SK-N-SH (cell line): ENCODE measurements around the gene PSMD1. TPM values are rescaled to one million over a fixed set of nuclear protein-coding genes. Genes with fewer than 3 reads are reported as not detected.

Experiments used
- CTCF ChIA-PET: fragments of 300-600, 350-600 bp; formaldehyde crosslinking; extraction: SDS; loops from one replicate; lab custom pipeline; 2021; lab: Yijun Ruan, JAX
- POLR2A ChIA-PET: fragments of 350-600 bp; sonication (Branson Sonifier 250); formaldehyde crosslinking; extraction: SDS; loops from one replicate; lab custom pipeline; 2020; ENCODE audit warnings: antibody characterized with exemption, inconsistent platforms; lab: Yijun Ruan, JAX
- DNase-seq: peaks from one replicate; pipeline ENCODE4 v3.0.0; 2012
- H2AFZ ChIP-seq: fragments of 200-600 bp; sonication (generic); 2 replicates; pipeline ENCODE4 v1.8.1; 2016; ENCODE audit warnings: antibody characterized with exemption, mild to moderate bottlenecking, low read depth
- H3F3A ChIP-seq: fragments of 200-600 bp; sonication (generic); replicated peaks from 2 replicates; pipeline ENCODE3; 2016; ENCODE audit warnings: antibody characterized with exemption, mild to moderate bottlenecking; ENCODE audit not compliant: insufficient read depth
- H3K27ac ChIP-seq, 2 experiments: fragments of 200-500 bp in 1 of 2; fragments of 200-600 bp in 1 of 2; sonication (Bioruptor generic) in 1 of 2; sonication (generic), shearing (Covaris generic) in 1 of 2; 2 replicates each; pipeline versions ENCODE4 v1.5.1 to v1.6.1; 2014 to 2016; ENCODE audit warnings: low read depth in 2 of 2, inconsistent platforms in 1 of 2, low read length in 1 of 2, mild to moderate bottlenecking in 1 of 2, mixed read lengths in 1 of 2
- H3K27me3 ChIP-seq: fragments of 200-600 bp; sonication (generic), shearing (Covaris generic); 2 replicates; pipeline ENCODE4 v1.6.1; 2016; ENCODE audit warnings: mixed run types; ENCODE audit not compliant: insufficient read depth
- H3K36me3 ChIP-seq, 2 experiments: fragments of 200-500 bp in 1 of 2; fragments of 200-600 bp in 1 of 2; sonication (Bioruptor generic) in 1 of 2; sonication (generic) in 1 of 2; replicated peaks in 1 of 2; 2 replicates each; pipeline versions ENCODE3 to v1.5.1; 2014 to 2016; ENCODE audit warnings: low read length in 1 of 2, mild to moderate bottlenecking in 1 of 2; ENCODE audit not compliant: insufficient read depth in 2 of 2, control insufficient read depth in 1 of 2
- H3K4me1 ChIP-seq, 2 experiments: fragments of 200-500 bp in 1 of 2; fragments of 200-600 bp in 1 of 2; sonication (Bioruptor generic) in 1 of 2; sonication (generic), shearing (Covaris generic) in 1 of 2; 2 replicates each; pipeline versions ENCODE4 v1.5.1 to v1.6.1; 2014 to 2016; ENCODE audit warnings: low read depth in 1 of 2, low read length in 1 of 2, mixed run types in 1 of 2; ENCODE audit not compliant: insufficient read depth in 2 of 2, control insufficient read depth in 1 of 2
- H3K4me2 ChIP-seq: fragments of 200-600 bp; sonication (generic), shearing (Covaris generic); 2 replicates; pipeline ENCODE4 v1.6.1; 2017; ENCODE audit warnings: mixed run types
- H3K4me3 ChIP-seq, 2 experiments: fragments of 200-500 bp in 1 of 2; fragments of 200-600 bp in 1 of 2; sonication (Bioruptor generic) in 1 of 2; sonication (generic), shearing (Covaris generic) in 1 of 2; 2 replicates each; pipeline versions ENCODE4 v1.5.1 to v1.8.1; 2014 to 2016; ENCODE audit warnings: low read depth in 2 of 2, inconsistent platforms in 1 of 2, low read length in 1 of 2, mild to moderate bottlenecking in 1 of 2, mixed read lengths in 1 of 2, moderate library complexity in 1 of 2
- H3K79me2 ChIP-seq: fragments of 200-600 bp; sonication (generic); 2 replicates; pipeline ENCODE4 v1.8.1; 2017; ENCODE audit warnings: mild to moderate bottlenecking; ENCODE audit not compliant: insufficient read depth
- H3K9ac ChIP-seq: fragments of 200-600 bp; sonication (generic); 2 replicates; pipeline ENCODE4 v1.6.1; 2017; ENCODE audit warnings: mixed run types
- H3K9me2 ChIP-seq: fragments of 200-600 bp; sonication (generic); 2 replicates; pipeline ENCODE4 v1.6.1; 2017; ENCODE audit warnings: mixed run types
- H3K9me3 ChIP-seq: fragments of 200-600 bp; sonication (generic); 2 replicates; pipeline ENCODE4 v1.6.1; 2017; ENCODE audit warnings: mixed run types, mild to moderate bottlenecking, moderate library complexity
- H4K20me1 ChIP-seq: fragments of 200-600 bp; sonication (generic); 2 replicates; pipeline ENCODE4 v1.6.1; 2017; ENCODE audit warnings: mild to moderate bottlenecking, mixed run types; ENCODE audit not compliant: insufficient read depth
- CHD2 ChIP-seq: fragments of 150-350 bp; IDR thresholded peaks from 2 replicates; pipeline ENCODE4 v1.6.1; 2018; ENCODE audit warnings: low read length; ENCODE audit not compliant: partially characterized antibody
- CTCF ChIP-seq: fragments of 200-600 bp; sonication (generic); IDR thresholded peaks from 2 replicates; pipeline ENCODE4 v1.6.1; 2017; ENCODE audit warnings: antibody characterized with exemption, mild to moderate bottlenecking, moderate library complexity
- FOXM1 ChIP-seq: IDR thresholded peaks from 2 replicates; pipeline ENCODE4 v1.4.0; 2012; ENCODE audit warnings: low read depth, mild to moderate bottlenecking
- IRF3 ChIP-seq: fragments of 150-350 bp; IDR thresholded peaks from 2 replicates; pipeline ENCODE4 v1.6.1; 2016; ENCODE audit warnings: mild to moderate bottlenecking, low read depth, low read length
- JUND ChIP-seq: IDR thresholded peaks from 2 replicates; pipeline ENCODE4 v1.4.0; 2012
- MEF2A ChIP-seq: IDR thresholded peaks from 2 replicates; pipeline ENCODE4 v1.4.0; 2012; ENCODE audit warnings: low read depth, borderline replicate concordance
- NFIC ChIP-seq: IDR thresholded peaks from 2 replicates; pipeline ENCODE4 v1.4.0; 2012; ENCODE audit warnings: borderline replicate concordance
- NRF1 ChIP-seq: IDR thresholded peaks from 2 replicates; pipeline ENCODE4 v1.6.1; 2012; ENCODE audit warnings: low read depth, mild to moderate bottlenecking, low read length
- RCOR1 ChIP-seq: fragments of 150-350 bp; IDR thresholded peaks from 2 replicates; pipeline ENCODE4 v1.6.1; 2017; ENCODE audit warnings: antibody characterized with exemption, low read length
- RFX5 ChIP-seq: IDR thresholded peaks from 2 replicates; pipeline ENCODE4 v1.6.1; 2012; ENCODE audit warnings: mild to moderate bottlenecking, improper control_type of control experiment, low read length
- SMC3 ChIP-seq: IDR thresholded peaks from 2 replicates; pipeline ENCODE4 v1.6.1; 2012; ENCODE audit warnings: low read depth, low read length, improper control_type of control experiment
- TAF1 ChIP-seq: IDR thresholded peaks from 2 replicates; pipeline ENCODE4 v1.6.1; 2012; ENCODE audit warnings: low read depth, mild to moderate bottlenecking, low read length, moderate library complexity, borderline replicate concordance
- TEAD4 ChIP-seq: IDR thresholded peaks from 2 replicates; pipeline ENCODE4 v1.4.0; 2012; ENCODE audit warnings: mild to moderate bottlenecking, borderline replicate concordance; ENCODE audit not compliant: insufficient read depth
- USF1 ChIP-seq: IDR thresholded peaks from 2 replicates; pipeline ENCODE4 v1.4.0; 2012; ENCODE audit warnings: low read depth, borderline replicate concordance
- YY1 ChIP-seq: IDR thresholded peaks from 2 replicates; pipeline ENCODE4 v1.4.0; 2012; ENCODE audit warnings: low read depth, mild to moderate bottlenecking
- ZBTB33 ChIP-seq: IDR thresholded peaks from 2 replicates; pipeline ENCODE4 v1.4.0; 2012; ENCODE audit warnings: low read depth, borderline replicate concordance
- WGBS: methylation state at CpG from one replicate; pipeline ENCODE4 v1.1.6; 2017; ENCODE audit warnings: low lambda C conversion rate; 5-methylcytosine and 5-hydroxymethylcytosine counted together
- polyA plus RNA-seq, 3 experiments: library from polyadenylated mRNA; depleted of rRNA; stranded (reverse); fragments of >200 nt; gene quantifications; 2 replicates each; pipeline ENCODE4 v1.2.3, GENCODE V29; 2012

Gene PSMD1
- polyA plus RNA-seq, 1 of the 3 experiments (the other 2 are of a cell fraction): 92.3 TPM

GRCh38 chr2:231133365-231134099, 76.9 kb downstream of the PSMD1 start:
- H3K27me3 ChIP-seq: no peaks in the 10 kb centered on the region
- peaks cover 20% of the 10 kb centered on the region for H3F3A ChIP-seq
- H3K4me1 ChIP-seq: peaks cover 2 to 44% of the 10 kb centered on the region in 2 experiments
- no peak overlapping the region for H3K4me3 ChIP-seq
- no peak overlapping the region for H2AFZ ChIP-seq
- no peak for TF ChIP-seq RCOR1
- no peak for TF ChIP-seq USF1
- no peak for TF ChIP-seq CHD2
- TF ChIP-seq FOXM1: no peak
- TF ChIP-seq NFIC: no peak
- no peak for TF ChIP-seq YY1
- TF ChIP-seq TAF1: no peak
- no peak for TF ChIP-seq IRF3
- no peak for TF ChIP-seq NRF1
- no peak for TF ChIP-seq ZBTB33
- no peak for TF ChIP-seq RFX5
- no peak for TF ChIP-seq SMC3
- TF ChIP-seq JUND: no peak
- no peak for TF ChIP-seq TEAD4
- no peak for TF ChIP-seq MEF2A
- TF ChIP-seq CTCF: no peak
- H3K9me3 ChIP-seq: no peaks in the 10 kb centered on the region
- ChIA-PET CTCF (interaction anchor here (1.0 kb wide), 1 partner anchor 8 kb away, joined by 4 read pairs; the partner anchor contains the start of gene HTR2B), POLR2A (no interaction called here)
- H3K9me2 ChIP-seq: no peaks in the 10 kb centered on the region
- H3K9ac ChIP-seq: no peak overlapping the region
- no peak for DNase-seq
- peaks cover 6% of the 10 kb centered on the region; the same call in 1 of the 2 replicates for H4K20me1 ChIP-seq
- WGBS: 90% methylated on average over 1 of the region's 1 CpG
- H3K27ac ChIP-seq: no peak overlapping the region
- no peak overlapping the region for H3K4me2 ChIP-seq
- H3K79me2 ChIP-seq: peaks cover 66% of the 10 kb centered on the region
- peaks cover 0 to 7% of the 10 kb centered on the region in 2 experiments for H3K36me3 ChIP-seq
